GM12864 (cell line): ENCODE results near the gene HECW1.

ENCODE experiments used
- DNase-seq: peaks from one replicate; pipeline ENCODE4 v3.0.0-alpha.2; 2011; ENCODE audit warnings: low read depth
- H3K4me3 ChIP-seq: 2 replicates; pipeline ENCODE4 v1.5.1; 2011; ENCODE audit warnings: mild to moderate bottlenecking, low read depth, low read length, control low read depth
- CTCF ChIP-seq: IDR thresholded peaks from 2 replicates; pipeline ENCODE4 v1.5.1; 2011; ENCODE audit warnings: low read depth, mild to moderate bottlenecking, moderate library complexity, low read length, control low read depth, inconsistent platforms; ENCODE audit errors: missing control alignments

HECW1 gene

GRCh38 chr7:43117861-43118260 lies 5.4 kb downstream of the HECW1 start:
- no peak for DNase-seq
- TF ChIP-seq CTCF, result no peak

GRCh38 chr7:43118313-43118712 lies 5.9 kb downstream of the HECW1 start:
- no peak for DNase-seq
- no peak for TF ChIP-seq CTCF
- no peak overlapping the region for H3K4me3 ChIP-seq

More at GRCh38 chr7:43117861-43118260, 5.4 kb downstream of the HECW1 start:
- no peak overlapping the region for H3K4me3 ChIP-seq

GRCh38 chr7:43119371-43120075 lies 7.1 kb downstream of the HECW1 start:
- H3K4me3 ChIP-seq, result no peak overlapping the region
- no peak for DNase-seq
- TF ChIP-seq CTCF, result no peak

- H3K4me3 ChIP-seq, result no peak overlapping the region
- no peak for TF ChIP-seq CTCF
These were observed 9.5 kb downstream of the HECW1 start for GRCh38 chr7:43121973-43122372.

GRCh38 chr7:43123457-43123856 lies 11.0 kb downstream of the HECW1 start:
- no peak overlapping the region for H3K4me3 ChIP-seq
- no peak for DNase-seq

More at GRCh38 chr7:43121973-43122372, 9.5 kb downstream of the HECW1 start:
- no peak for DNase-seq

GRCh38 chr7:43124388-43124787 lies 11.9 kb downstream of the HECW1 start:
- no peak for DNase-seq
- TF ChIP-seq CTCF, result no peak

More at GRCh38 chr7:43123457-43123856, 11.0 kb downstream of the HECW1 start:
- no peak for TF ChIP-seq CTCF

GRCh38 chr7:43130347-43130746 lies 17.9 kb downstream of the HECW1 start:
- DNase-seq, result no peak
- no peak for TF ChIP-seq CTCF
- no peak overlapping the region for H3K4me3 ChIP-seq

More at GRCh38 chr7:43124388-43124787, 11.9 kb downstream of the HECW1 start:
- H3K4me3 ChIP-seq, result no peak overlapping the region
